ENCODE results near the gene ENKD1. TPM values are rescaled to one million over a fixed set of nuclear protein-coding genes. Genes with fewer than 3 reads are reported as not detected.
"Not testable (repeated sequence)": the region's sequence is repeated elsewhere in the genome, so short reads cannot be mapped to it uniquely, and the experiment has no call there.

Gene ENKD1, protein sequence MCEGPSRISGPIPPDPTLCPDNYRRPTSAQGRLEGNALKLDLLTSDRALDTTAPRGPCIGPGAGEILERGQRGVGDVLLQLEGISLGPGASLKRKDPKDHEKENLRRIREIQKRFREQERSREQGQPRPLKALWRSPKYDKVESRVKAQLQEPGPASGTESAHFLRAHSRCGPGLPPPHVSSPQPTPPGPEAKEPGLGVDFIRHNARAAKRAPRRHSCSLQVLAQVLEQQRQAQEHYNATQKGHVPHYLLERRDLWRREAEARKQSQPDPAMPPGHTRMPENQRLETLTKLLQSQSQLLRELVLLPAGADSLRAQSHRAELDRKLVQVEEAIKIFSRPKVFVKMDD
- 8.5 TPM for total RNA-seq
- long read RNA-seq, transcript ENKD1-201 (7 exons, 1,579 nt) = major isoform, 9 of 12 reads
- long read RNA-seq, partial matches to known transcripts = 0 of 12 reads
- long read RNA-seq, other reads (novel, unspliced or antisense) = 3 of 12 reads

DNA sequence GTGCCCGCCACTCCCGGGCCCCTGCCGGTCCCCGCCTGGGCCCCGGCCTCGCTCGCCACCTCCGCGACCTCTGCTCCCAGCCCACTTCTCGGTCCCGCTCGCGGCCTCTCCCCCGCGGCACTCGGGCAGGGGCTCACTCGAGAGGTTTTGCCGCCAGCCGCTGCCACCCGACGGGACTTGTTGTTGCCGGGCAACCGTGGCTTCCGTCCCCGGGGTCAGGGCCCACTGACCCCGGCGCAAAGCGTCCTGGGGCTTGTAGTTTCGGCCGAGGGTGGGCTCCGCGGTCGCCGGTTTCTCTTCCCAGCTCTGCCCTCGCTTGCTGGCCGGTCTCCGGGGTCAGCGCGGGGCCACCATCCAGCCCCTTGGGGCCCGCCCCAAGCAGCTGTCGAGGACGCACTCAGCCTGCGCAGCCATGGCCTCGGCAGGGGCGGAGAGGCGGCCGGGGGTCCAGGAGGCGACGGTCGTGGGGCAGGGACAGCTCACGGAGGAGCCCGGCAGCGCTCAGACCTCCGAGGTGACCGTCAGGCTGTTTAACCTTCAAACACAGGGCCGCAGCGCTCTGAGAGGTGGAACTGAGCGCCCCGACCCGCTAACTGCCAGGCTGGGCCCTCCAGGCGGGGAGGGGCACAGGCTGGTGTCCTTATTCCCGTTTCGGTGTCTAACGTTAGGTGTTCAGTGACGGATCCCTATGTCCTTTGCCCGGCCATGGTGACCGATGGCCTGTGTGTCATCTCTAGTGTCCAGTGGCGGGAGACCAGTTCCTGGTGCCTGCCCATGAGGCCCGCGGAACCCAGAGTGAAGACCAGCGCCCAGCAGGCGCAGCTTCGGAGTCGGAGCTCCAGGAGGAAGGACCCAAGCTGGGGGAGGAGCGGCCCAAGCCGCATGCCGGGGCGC lies at the start of gene ENKD1, which contains the start of gene C16orf86:
ENKD1 (minus strand) TSS at position 192 of the 894 bp plus-strand sequence. CDS start 308 bp downstream, outside the sequence.
C16orf86 (plus strand) TSS at position 256 of the 894 bp plus-strand sequence; CDS start at position 413, 157 bp downstream.
- intact Hi-C loops (cut with DNase I) = loop anchor here (1.0 kb wide), 1 partner anchor 105 kb away; the partner anchor contains the start of gene CTCF

DNA sequence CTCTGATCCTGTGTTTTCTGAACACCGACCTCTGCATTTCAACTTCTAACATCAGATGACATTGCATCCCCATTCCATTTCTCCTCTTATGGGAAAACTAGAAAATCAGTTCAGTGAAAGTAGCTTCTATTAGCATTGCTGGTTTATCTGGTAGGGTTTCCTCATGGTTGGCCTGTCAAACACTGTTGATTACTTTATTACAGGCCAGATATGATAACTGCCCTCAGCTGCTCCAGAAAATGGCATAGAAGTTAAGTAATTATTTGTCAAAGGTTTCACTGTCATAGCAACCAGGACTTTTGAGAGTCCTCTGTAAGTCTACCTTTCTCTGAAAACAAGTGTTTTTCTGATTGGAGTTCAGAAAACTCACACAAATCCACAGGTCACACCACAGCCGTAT lies 49.5 kb upstream of the ENKD1 start:
- DNase-seq (ENCODE audit: low spot score) = no peak
- intact Hi-C loops (cut with DNase I) = loop anchor here (5.0 kb wide), 1 partner anchor 44 kb away; no protein-coding TSS in a partner anchor

More for the DNA sequence above, at the start of gene ENKD1, which contains the start of gene C16orf86:
- DNase-seq (ENCODE audit: low spot score) = peak; percentile 95

DNA sequence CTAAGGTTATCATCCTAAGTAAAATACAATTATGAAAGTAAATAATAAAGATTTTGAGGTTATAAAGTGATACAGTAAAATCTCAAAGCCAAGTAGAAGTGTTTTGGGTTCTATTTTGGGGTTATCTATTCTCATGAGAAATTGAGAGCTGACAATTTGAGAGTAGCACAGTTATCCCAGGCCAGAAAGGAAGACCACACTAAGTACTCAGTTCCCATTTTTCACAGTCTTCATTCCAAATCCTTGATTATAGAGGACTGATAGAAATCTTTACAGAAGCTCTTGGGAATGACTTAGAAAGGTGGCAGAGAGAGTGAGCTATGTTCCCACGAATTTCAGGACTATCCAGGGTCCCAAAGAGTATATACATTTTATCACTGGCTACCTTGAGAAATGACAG lies 48.0 kb upstream of the ENKD1 start:
- no peak for DNase-seq (ENCODE audit: low spot score)
- intact Hi-C loops (cut with DNase I) = no loop called here

DNA sequence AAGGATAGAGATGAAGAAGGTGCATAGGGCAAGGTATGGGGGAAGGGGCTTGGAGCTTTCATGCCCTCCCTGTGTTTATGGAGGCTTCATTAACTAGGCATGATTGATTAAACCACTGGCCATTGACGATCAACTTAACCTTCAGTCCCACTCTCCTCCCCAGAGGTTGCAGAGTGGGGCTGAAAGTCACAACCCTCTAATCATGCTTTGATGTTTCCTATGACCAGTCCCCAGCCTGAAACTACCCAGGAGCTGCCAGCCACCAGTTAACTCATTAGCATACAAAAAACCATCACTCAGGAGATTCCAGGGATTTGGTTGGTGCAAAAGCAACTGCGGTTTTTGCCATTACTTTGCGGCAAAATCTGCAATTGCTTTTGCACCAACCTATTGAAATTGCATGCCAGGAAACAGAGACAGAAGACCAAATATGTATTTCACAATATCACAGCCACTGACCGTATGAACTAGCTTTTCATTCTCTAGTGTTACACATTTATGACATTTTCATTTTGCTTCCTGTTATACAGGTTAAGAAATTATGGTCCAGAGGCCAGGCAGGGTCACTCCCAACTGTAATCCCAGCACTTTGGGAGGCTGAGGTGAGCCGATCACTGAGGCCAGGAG lies 47.2 kb upstream of the ENKD1 start:
- DNase-seq (ENCODE audit: low spot score) = no peak
- intact Hi-C loops (cut with DNase I) = no loop called here

DNA sequence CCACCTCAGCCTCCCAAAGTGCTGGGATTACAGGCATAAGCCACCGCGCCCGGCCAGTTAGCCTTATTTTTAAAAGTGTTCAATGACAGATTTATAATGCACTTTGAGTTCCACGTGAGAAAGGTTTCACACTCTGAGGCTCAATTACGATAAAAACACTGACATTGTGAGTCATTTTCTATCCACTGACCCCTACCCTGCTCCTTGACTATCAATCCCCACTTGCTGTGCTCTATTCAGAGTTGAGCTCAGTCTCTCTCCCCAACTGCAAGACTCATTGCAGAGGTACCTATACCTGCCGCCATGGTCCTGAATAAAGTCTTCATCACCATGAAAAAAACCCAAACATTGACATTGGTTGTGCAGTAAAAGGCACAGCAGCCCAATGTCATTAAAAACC lies 44.1 kb upstream of the ENKD1 start:
- no peak for DNase-seq (ENCODE audit: low spot score)
- intact Hi-C loops (cut with DNase I) = no loop called here

DNA sequence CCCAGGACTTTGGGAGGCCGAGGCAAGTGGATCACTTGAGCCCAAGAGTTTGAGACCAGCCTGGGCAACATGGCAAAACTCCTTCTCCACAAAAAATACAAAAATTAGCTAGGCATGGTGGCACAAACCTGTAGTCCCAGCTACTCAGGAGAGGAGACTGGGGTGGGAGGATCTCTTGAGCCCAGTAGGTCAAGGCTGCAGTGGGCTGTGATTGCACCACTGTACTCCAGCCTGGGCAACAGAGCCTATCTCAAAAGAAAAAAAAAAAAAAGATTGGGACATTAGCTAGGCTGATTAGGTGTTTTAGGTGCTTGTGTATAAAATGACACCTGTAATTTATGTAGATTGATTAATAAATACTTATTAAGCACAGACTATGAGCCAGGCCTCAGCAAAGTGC lies 42.5 kb upstream of the ENKD1 start:
- intact Hi-C loops (cut with DNase I) = no loop called here
- DNase-seq (ENCODE audit: low spot score) = no peak

DNA sequence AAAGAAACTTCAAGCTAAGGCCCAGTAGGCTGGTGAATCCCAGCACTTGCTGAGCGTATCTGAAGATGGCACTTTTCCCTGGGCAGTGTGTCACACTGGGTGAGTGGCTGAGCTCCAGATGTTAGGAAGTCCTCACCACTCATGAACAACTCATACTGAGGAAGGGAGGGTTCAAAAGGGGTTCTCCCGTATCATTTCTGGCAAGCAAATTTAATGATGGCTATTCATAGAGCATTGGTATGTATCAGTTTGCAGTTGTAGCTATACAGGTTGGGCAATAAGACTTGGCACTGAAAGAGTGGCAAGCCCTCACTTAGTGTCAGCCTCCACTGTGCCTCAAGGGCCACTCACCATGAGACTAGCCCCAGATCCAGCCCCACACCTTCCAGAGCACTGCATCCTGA lies 41.8 kb upstream of the ENKD1 start:
- no peak for DNase-seq (ENCODE audit: low spot score)
- intact Hi-C loops (cut with DNase I) = no loop called here

DNA sequence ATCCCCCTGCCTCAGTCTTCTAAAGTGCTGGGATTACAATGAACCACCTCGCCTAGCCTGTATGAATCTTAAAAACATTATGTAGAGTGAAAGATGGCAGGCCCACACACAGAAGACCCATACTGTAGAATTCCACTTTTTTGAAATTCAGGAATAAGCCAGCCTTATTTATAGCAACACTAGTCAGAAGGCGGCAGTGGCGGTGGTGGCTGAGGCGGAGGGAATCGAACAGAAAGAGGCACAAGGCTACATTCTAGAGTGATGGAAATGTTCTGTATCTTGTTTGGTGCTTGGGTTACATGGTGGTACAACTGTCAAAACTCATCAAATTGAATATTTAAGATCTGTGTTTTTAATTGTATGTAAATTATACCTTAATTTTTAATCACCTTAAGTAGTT lies 41.2 kb upstream of the ENKD1 start:
- DNase-seq (ENCODE audit: low spot score) = no peak
- intact Hi-C loops (cut with DNase I) = no loop called here

DNA sequence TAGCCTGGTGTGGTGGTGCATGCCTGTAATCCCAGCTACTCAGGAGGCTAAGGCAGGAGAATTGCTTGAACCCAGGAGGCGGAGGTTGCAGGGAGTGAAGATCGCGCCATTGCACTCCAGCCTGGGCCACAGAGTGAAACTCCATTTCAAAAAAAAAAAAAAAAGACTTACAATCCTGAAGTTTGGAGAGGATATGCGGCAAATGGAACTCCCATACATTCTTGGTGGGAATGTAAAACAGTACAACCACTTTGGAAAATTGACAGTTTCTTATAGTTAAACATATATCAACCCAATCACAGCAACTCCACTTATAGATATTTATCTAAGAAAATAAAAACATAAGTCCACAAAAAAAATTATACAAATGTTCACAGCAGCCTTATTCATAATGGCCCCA lies 40.7 kb upstream of the ENKD1 start:
- intact Hi-C loops (cut with DNase I) = no loop called here
- no peak for DNase-seq (ENCODE audit: low spot score)

DNA sequence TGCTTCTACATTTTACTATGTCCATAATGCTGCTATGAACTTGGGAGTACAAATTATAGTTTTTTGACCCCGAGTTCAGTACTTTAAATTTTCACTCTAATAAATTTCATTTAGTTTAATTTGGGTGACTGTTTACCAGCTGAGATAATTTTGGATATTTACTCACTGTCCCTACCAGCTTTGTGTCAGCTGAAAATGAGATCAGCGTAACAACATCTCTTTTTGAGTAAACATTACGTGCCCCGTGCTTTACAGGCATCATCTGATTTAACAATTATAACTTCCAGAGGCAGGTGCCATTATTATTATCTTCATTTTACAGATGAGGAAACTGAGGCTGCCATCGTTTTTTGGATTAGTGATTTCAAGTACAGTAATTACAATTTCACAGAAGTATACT lies 37.6 kb upstream of the ENKD1 start:
- no peak for DNase-seq (ENCODE audit: low spot score)
- intact Hi-C loops (cut with DNase I) = no loop called here

DNA sequence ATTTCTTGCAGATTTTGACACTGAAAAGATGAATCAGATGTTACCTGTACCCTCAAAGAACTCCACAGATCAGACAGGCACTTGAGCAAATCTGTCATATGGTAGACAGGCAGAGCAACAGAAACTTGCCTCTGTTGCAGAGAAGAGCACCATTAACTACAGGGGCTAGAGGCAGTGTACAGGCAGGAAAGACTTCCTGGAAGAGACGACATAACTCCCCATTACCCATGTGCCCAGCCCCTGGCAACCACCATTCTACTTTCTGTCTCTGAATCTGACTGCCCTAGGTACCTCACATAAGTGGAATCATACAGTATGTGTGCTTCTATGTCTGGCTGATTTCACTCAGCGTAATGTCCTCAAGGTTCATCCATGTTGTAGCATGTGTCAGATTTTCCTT lies 37.1 kb upstream of the ENKD1 start:
- intact Hi-C loops (cut with DNase I) = no loop called here
- DNase-seq (ENCODE audit: low spot score) = no peak

DNA sequence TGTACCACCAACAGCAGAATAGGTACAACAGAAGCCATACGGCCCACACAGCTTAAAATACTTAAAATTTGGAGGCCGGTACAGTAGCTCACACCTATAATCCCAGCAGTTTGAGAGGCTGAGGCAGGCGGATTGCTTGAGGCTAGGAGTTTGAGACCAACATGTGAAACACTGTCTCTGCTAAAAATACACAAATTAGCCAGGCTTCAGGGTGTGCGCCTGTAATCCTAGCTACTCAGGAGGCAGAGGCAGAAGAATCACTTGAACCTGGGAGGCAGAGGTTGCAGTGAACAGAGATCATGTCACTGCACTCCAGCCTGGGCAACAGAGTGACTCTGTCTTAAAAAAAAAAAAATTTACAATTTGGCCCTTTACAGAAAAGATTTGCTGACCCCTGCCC lies 35.6 kb upstream of the ENKD1 start:
- DNase-seq (ENCODE audit: low spot score) = no peak
- intact Hi-C loops (cut with DNase I) = no loop called here

DNA sequence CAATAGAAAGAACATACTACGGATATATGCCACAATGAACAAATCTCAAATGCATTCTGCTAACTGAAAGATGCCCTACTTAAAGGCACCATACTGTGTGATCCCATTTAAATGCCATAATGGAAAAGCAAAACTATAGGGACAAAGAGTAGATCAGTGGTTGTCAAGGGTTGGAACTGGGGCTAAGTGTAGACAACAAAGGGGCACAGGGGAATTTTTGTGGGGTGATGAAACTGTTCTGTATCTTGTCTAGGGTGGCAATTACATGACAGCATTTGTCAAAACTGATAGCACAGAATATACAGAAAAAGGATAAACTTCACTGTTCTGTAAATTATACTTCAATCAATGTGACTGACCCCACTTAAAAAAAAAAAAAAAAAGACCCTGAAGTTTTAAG lies 34.9 kb upstream of the ENKD1 start:
- no peak for DNase-seq (ENCODE audit: low spot score)
- intact Hi-C loops (cut with DNase I) = no loop called here

DNA sequence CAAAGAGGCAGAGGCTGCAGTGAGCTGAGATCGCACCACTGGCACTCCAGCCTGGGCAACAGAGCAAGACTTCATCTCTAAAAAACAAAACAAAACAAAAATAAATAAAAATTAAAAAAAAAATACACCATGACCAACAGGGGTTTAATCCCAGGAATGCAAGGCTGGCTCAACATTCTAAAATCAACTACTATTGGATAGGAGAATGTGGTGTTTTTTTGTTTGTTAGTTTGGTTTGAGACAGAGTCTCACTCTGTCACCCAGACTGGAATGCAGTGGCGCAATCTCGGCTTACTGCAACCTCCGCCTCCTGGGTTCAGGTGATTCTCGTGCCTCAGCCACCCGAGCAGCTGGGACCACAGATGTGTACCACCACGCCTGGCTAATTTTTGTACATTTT lies 32.7 kb upstream of the ENKD1 start:
- intact Hi-C loops (cut with DNase I) = no loop called here
- DNase-seq (ENCODE audit: low spot score) = no peak

DNA sequence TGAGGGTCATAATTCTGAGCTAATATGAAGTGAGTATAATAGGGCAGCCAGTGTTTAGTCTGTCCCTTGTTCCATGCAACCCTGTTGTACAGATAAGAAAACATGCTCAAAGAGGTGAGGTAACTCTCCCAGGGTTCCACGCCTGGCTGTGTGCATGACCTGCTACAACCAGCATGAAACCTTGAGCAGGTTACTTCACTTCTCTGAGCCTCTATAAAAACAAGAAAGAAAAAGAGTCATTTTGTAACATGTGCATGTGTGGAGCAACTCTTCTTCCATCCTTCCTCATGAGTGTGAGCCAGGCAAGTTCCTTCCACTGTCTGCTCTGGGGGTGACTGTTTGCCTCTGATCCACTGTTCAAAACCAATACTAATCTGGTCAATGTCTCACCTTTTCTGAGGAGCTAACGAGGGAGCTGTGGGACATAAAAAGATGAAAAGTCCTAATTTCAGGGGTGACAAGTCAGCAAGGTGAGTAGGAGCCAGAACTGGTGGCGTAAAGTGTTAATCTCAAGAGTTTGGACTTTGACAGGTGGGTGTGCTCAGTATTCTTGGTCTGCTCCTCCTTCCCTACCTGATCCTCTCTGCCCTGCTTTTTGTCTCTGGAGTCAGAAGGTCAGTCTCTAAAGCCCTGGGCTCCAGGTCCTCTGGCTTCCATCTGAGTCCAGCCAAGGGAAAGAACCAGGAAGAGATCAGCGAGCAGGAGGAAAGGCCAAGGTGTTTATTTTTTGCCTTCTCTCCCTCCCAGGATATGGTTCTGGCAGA lies 31.1 kb upstream of the ENKD1 start:
- DNase-seq (ENCODE audit: low spot score) = no peak
- intact Hi-C loops (cut with DNase I) = no loop called here

DNA sequence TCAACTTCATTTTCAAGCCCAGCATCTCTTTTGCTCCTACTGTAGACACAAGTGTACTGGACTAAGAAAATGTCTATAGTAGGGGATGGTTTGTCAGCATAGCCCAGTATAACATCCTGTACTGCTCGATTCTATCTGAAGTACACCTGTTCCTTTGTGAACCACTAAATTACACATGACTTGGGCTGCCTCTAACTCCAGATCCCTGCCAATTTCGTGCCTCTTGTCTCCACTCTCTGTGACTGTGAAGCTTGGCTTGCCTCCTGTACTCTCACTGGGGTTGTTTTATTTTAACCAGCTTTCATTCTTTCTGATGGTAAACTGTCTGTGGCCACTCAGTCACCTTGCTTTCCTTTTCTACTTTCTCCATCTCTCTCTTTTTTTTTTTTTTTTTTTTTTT lies 28.1 kb upstream of the ENKD1 start:
- DNase-seq (ENCODE audit: low spot score) = no peak
- intact Hi-C loops (cut with DNase I) = no loop called here

DNA sequence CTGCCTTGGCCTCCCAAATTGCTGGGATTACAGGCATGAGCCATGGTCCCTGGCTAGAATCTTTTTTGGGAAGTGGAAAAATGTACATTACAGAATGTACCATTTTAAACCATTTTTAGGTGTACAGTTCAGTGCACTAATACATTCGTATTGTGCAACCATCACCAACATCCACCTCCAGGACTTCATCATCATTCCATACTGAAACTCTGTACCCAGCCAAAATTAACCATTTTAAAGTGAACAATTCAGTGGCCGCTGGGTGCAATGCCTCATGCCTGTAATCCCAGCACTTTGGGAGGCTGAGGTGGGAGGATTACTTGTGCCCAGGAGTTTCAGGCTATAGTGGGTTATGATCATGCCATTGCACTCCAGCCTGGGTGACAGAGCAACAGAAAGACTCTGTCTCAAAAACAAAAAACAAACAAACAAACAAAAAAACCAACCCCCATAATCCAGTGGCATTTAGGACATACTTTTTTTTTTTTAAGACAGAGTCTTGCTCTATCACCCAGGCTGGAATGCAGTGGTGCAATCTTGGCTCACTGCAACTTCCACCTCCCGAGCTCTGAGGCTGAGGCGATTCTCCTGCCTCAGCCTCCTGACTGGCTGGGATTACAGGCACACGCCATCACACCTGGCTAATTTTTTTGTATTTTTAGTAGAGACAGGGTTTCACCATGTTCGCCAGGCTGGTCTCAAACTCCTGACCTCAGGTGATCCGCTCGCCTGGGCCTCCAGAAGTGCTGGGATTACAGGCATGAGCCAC lies 27.2 kb upstream of the ENKD1 start:
- intact Hi-C loops (cut with DNase I); DNase-seq (ENCODE audit: low spot score): not testable (repeated sequence)

DNA sequence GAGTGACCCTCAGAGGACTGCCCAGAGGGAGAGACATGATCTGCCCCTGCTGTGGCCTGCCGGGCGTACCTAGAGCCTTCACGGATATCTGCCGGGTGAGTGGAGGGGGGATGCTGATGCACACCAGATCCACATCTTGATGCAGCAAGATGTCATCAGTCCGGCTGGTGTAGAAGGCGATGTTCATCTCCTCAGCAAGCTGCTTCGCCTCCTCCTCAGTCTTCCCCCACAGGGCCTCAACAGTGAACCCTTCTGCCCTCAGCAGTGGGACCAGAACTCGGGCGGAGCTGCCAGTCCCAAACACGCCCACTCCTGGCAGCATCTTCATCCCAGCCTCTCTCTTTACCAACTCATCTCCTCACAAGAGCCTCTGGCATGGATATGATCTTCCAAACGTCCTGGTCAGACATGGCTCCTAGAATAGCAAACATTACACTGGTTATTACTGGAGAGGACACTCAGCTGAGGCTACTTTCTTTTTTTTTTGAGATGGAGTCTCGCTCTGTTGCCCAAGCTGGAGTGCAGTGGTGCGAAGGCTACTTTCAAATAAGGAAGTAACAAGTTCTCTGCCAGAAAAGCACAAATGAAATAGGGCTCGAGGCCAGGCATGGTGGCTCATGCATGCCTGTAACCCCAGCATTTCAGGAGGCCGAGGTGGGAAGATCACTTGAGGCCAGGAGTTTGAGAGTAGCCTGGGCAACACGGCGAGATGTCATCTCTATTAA lies 19.0 kb upstream of the ENKD1 start:
- intact Hi-C loops (cut with DNase I) = no loop called here
- DNase-seq (ENCODE audit: low spot score) = no peak
